HUES48 (cell line): Measurements from ENCODE around the gene LGALS9C.
"Not testable (repeated sequence)": the region's sequence is repeated elsewhere in the genome, so short reads cannot be mapped to it uniquely, and the experiment has no call there.

Experiments
- H3K27ac ChIP-seq: one replicate; pipeline ENCODE4 v1.7.0; 2013; ENCODE audit warnings: low read depth, low read length, inconsistent platforms
- H3K27me3 ChIP-seq: 2 replicates; pipeline ENCODE4 v1.6.1; 2013; ENCODE audit warnings: mild to moderate bottlenecking, low read length; ENCODE audit not compliant: control insufficient read depth, insufficient read depth
- H3K36me3 ChIP-seq: 2 replicates; pipeline ENCODE4 v1.6.1; 2013; ENCODE audit warnings: low read length; ENCODE audit not compliant: control insufficient read depth, insufficient read depth
- H3K4me1 ChIP-seq: 2 replicates; pipeline ENCODE4 v1.6.1; 2013; ENCODE audit warnings: mild to moderate bottlenecking, low read length; ENCODE audit not compliant: control insufficient read depth, insufficient read depth
- H3K4me3 ChIP-seq: 2 replicates; pipeline ENCODE4 v1.5.1; 2013; ENCODE audit warnings: mild to moderate bottlenecking, low read depth, low read length
- H3K9ac ChIP-seq: 2 replicates; pipeline ENCODE4 v1.6.1; 2013; ENCODE audit warnings: mild to moderate bottlenecking, low read depth, low read length, moderate library complexity
- H3K9me3 ChIP-seq: 2 replicates; pipeline ENCODE4 v1.6.1; 2013; ENCODE audit warnings: low read length; ENCODE audit not compliant: control insufficient read depth, insufficient read depth

LGALS9C gene

DNA sequence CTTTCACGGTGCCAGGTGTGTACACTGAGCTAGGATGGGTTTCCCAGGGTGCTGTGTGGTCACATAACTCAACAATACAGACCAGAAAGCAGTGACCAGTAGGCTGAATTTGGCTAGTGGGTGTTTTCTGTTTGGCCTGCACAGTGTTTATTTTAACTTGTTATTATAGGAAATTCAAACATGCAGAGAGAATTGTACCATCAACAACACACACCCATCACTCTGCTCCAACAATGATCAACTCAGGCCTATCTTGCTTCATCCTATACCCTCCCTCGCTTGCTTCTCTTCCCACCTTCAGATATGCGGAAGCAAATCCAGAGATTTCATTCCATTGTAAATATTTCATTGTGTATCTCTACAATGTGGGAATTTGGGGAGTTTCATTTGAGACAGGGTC is 5.2 kb downstream of the LGALS9C start:
- H3K27me3 ChIP-seq, H3K36me3 ChIP-seq, H3K27ac ChIP-seq, H3K9me3 ChIP-seq, H3K9ac ChIP-seq, H3K4me3 ChIP-seq, H3K4me1 ChIP-seq: not testable (repeated sequence)

DNA sequence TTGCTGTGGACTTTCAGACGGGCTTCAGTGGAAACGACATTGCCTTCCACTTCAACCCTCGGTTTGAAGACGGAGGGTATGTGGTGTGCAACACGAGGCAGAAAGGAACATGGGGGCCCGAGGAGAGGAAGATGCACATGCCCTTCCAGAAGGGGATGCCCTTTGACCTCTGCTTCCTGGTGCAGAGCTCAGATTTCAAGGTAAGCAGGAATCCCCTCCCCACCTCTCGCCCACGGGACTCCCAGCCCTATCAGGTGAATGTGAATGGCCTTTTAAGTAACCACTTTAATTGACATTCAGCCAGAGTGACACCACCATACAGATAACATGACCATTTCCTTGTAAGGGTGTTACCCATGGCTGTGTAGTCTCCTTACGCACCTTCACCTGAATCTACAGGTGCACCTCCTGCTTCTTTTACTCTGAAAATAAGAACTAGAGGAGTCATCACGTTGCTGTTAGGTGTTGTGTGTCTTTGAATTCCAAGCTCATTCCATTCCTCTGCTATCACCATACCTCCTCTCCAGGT is 9.4 kb downstream of the LGALS9C start:
- not testable (repeated sequence) for H3K9me3 ChIP-seq, H3K9ac ChIP-seq, H3K4me3 ChIP-seq, H3K36me3 ChIP-seq, H3K27ac ChIP-seq, H3K4me1 ChIP-seq, H3K27me3 ChIP-seq

GRCh38 chr17:18487633-18488032 is 11.0 kb downstream of the LGALS9C start:
- H3K4me1 ChIP-seq, H3K9me3 ChIP-seq, H3K27ac ChIP-seq, H3K4me3 ChIP-seq, H3K9ac ChIP-seq, H3K27me3 ChIP-seq, H3K36me3 ChIP-seq: not testable (repeated sequence)

GRCh38 chr17:18488622-18489021 is 12.0 kb downstream of the LGALS9C start:
- H3K9me3 ChIP-seq, H3K27me3 ChIP-seq, H3K36me3 ChIP-seq, H3K4me1 ChIP-seq, H3K9ac ChIP-seq, H3K27ac ChIP-seq, H3K4me3 ChIP-seq: not testable (repeated sequence)

- not testable (repeated sequence) for H3K4me1 ChIP-seq, H3K36me3 ChIP-seq, H3K27me3 ChIP-seq, H3K9me3 ChIP-seq, H3K4me3 ChIP-seq, H3K9ac ChIP-seq, H3K27ac ChIP-seq
Observed at GRCh38 chr17:18490016-18490415, 13.4 kb downstream of the LGALS9C start.

- H3K9ac ChIP-seq, H3K36me3 ChIP-seq, H3K9me3 ChIP-seq, H3K4me3 ChIP-seq, H3K4me1 ChIP-seq, H3K27ac ChIP-seq, H3K27me3 ChIP-seq: not testable (repeated sequence)
Observed at GRCh38 chr17:18492712-18493480, 16.3 kb downstream of the LGALS9C start.

GRCh38 chr17:18494250-18494768 is 17.7 kb downstream of the LGALS9C start:
- not testable (repeated sequence) for H3K4me3 ChIP-seq, H3K27ac ChIP-seq, H3K36me3 ChIP-seq, H3K9ac ChIP-seq, H3K27me3 ChIP-seq, H3K4me1 ChIP-seq, H3K9me3 ChIP-seq

DNA sequence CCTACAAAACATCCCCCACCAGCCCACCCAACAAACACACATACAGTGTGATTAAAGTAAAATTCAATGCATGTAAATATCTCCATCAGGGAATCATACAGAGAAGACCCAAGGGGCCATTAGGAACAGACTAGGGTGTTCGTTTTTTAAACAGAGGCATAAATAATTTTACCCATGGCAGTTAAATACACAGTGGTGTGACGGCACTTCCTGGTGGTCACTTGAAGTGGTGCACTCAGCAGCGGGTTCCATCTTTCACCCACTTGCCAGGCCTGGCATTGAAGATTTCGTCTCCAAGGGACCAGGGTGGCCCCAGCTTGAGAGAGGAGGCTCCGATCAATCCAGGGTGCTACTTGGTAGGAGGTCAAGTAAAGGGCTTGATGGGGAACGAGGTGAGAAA is 20.5 kb downstream of the LGALS9C start:
- H3K9me3 ChIP-seq, H3K27me3 ChIP-seq, H3K27ac ChIP-seq, H3K36me3 ChIP-seq, H3K4me1 ChIP-seq, H3K4me3 ChIP-seq, H3K9ac ChIP-seq: not testable (repeated sequence)

GRCh38 chr17:18499100-18499499 is 22.5 kb downstream of the LGALS9C start:
- not testable (repeated sequence) for H3K4me1 ChIP-seq, H3K9ac ChIP-seq, H3K27ac ChIP-seq, H3K9me3 ChIP-seq, H3K4me3 ChIP-seq, H3K36me3 ChIP-seq, H3K27me3 ChIP-seq

GRCh38 chr17:18499756-18500155 is 23.2 kb downstream of the LGALS9C start:
- H3K27ac ChIP-seq, H3K9ac ChIP-seq: not testable (repeated sequence)

GRCh38 chr17:18500281-18500680 is 23.7 kb downstream of the LGALS9C start:
- not testable (repeated sequence) for H3K27me3 ChIP-seq, H3K4me3 ChIP-seq, H3K4me1 ChIP-seq, H3K36me3 ChIP-seq, H3K27ac ChIP-seq, H3K9me3 ChIP-seq, H3K9ac ChIP-seq

More at GRCh38 chr17:18499756-18500155, 23.2 kb downstream of the LGALS9C start:
- not testable (repeated sequence) for H3K36me3 ChIP-seq, H3K9me3 ChIP-seq, H3K4me3 ChIP-seq, H3K4me1 ChIP-seq, H3K27me3 ChIP-seq
